Suppressor macrophage (primary cell): ENCODE measurements around the gene FAM228B.
"Not testable (repeated sequence)": the region's sequence is repeated elsewhere in the genome, so short reads cannot be mapped to it uniquely, and the experiment has no call there.

Source experiments
- DNase-seq, 4 experiments: peaks; one replicate each; pipeline ENCODE4 v3.0.0-alpha.2; 2020 to 2022

The FAM228B gene

DNA sequence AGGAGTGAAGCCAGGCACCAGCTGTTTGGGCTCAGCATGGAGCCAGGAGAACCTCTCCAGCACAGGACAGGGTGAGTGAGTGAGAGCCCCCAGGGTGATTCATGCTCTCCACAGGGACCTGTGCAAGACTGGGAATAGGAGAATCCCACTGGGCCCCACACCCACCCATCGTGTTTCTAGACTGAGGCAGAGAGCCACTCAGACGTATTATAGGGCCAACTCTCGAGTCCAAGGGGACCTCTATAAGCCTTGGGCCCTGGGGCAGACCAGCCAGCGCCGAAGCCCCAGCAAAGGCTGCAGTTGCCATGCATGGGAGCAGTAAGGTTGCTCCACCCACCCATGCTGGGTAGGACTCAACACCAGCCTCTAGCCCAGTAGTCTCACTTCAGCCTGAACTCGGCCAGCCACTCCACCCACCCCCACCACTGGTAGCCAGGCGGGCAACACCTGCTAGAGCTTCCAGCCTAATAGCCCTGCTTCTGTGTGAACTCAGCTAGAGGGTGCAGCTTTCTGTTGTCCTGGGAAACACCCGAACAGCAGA lies 19.1 kb upstream of the FAM228B start:
- DNase-seq = no peak

DNA sequence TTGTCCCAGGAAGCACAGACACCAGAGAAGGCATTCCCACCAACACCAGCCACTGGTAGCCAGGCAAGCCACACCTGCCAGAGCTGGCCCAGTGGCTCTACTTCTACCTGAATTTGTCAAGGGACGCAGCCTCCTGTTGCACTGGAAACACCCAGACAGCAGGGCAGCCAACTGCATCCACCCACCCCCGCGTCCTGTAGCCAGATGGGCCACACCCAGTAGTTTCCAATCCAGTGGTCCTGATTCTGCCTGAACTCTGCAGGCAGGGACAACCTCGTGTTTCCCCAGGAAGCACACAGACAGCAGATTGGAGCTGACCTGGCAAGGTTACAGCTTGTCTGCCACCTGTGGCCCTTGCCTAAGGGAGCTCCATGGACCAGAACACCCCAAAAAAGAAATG lies 18.4 kb upstream of the FAM228B start:
- no peak for DNase-seq

DNA sequence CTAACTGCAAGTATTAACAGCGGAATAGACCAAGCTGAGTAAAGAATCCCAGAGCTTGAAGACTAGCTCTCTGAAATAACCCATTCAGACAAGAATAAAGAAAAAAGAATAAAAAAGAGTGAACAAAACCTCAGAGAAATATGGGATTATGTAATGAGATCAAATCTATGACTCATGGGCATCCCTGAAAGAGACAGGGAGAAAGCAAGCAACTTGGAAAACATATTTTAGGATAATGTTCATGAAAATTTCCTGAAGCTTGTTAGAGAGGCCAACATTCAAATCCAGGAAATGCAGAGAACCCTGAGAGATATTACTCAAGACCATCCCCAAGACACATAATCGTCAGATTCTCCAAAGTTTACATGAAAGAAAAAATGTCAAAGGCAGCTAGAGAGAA lies 17.5 kb upstream of the FAM228B start:
- DNase-seq = no peak

DNA sequence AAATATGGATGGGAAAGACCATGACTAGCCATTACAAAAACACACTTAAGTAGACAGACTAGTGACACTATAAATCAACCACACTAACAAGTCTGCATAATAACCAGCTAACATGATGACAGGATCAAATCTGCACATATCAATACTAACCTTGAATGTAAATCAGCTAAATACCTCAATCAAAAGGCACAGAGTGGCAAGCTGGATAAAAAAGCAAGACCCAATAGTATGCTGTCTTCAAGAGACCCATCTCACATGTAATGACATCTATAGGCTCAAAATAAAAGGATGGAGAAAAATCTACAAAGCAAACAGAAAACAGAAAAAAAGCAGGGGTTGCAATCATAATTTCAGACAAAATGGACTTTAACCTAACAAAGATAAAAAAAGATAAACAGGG lies 16.5 kb upstream of the FAM228B start:
- DNase-seq = no peak

DNA sequence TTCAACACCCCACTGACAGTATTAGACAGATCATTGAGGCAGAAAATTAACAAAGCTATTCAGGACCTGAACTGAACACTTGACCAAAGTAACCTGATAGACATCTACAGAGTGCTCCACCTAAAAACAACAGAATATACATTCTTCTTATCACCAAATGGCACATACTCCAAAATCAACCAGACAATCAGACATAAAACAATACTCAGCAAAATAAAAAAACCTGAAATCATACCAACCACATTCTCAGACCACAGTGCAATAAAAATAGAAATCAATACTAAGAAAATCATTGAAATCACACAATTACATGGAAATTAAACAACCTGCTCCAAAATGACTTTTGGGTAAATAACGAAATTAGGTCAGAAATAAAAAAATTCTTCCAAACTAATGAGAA lies 15.9 kb upstream of the FAM228B start:
- no peak for DNase-seq

DNA sequence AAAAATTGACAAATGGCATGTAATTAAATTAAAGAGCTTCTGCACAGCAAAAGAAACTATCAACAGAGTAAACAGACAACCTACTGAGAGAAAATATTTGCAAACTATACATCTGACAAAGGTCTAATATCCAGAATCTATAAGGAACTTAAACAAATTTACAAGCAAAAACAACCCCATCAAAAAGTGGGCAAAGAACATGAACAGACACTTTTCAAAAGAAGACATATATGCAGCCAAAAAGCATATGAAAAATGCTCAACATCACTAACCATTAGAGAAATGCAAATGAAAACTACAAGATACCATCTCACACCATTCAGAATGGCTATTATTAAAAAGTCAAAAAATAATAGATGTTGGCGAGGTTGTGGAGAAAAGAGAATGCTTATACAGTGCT lies 13.8 kb upstream of the FAM228B start:
- not testable (repeated sequence) for DNase-seq

DNA sequence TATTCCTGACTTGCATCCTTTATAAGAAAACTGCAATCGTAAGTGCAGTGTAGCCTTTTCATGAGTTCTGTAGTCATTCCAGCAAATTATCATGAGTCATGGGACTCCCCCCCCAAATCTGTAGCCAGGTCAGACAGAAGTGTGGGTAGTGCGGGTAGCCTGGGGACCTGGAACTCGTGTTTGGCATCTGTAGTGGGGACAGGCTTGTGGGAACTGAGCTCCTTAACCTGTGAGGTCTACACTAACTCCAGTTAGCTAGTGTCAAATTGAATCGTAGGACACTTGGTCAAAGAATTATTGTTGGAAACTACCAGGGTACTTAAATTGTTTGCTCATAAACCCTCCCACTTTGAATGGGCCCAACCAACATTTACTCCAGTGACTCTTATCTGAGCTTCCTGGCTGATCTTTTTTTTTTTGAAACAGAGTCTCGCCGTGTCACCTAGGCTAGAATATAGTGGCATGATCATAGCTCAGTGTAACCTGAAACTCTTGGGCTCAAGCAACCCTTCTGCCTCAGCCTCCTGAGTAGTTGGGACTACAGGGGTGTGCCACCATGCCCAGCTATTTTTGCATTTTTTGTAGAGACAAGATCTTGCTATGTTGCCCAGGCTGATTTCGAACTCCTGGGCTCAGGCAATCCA lies 12.5 kb upstream of the FAM228B start:
- no peak for DNase-seq

DNA sequence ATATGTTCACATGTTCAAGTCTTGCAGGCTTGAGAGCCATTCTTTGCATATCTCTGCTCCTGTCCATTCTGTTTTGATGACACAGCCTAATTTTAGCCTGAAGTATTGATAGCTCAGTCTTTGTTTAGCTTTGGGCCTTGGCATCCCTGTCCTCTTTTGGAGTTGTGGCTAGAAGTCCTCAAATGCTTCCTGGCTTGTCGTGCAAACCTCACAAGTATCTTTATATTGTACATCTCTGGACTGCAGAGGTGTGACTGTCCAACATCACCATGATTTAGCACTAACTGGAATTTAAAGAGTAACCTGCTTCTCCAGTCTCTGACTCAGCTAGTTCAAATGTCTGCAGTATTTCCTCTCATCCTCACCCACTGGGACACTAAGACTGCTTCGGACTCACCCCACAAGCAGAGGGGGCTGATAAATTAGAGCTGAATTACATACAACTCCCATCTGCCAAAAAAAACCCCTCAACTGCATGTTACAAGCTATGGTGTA lies 11.8 kb upstream of the FAM228B start:
- DNase-seq = no peak

DNA sequence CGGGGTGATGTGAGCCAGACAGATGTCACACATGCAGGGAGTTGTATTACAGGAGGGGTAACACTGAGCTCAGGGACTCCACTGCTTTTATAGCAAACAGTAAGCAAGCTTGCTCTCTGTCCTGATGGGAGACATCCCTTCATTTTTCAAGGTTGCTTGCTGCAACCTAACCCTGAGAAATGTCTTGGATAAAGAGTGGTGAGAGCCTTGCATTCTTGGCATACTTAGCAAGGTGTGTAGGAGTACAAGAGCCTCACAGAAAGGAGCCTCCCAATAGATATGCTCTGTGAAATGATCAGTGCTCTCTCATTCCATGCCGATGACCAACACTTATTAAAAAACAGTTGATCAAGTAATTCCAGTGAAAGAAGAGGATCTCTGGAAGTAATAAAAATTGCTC lies 8.2 kb upstream of the FAM228B start:
- DNase-seq = no peak

DNA sequence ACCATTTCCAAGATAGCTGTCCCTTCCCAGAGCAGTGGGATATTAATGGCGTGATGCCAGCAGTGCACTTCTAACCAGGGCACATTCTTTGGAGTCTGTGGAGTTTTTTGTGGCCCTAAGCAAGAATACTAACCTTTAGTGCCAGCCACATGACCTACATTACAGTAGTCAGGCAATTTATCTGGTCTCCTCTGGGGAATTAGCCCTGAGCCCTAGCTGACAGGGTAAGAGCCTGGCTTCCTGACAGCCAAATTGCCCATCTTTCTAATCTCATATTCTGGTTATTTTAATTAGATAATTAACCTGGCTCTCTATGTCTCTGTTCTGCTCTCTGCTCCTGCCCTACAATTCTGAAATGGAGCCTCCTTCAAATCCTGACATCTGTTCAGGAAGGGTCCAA lies 5.4 kb upstream of the FAM228B start:
- DNase-seq = no peak

DNA sequence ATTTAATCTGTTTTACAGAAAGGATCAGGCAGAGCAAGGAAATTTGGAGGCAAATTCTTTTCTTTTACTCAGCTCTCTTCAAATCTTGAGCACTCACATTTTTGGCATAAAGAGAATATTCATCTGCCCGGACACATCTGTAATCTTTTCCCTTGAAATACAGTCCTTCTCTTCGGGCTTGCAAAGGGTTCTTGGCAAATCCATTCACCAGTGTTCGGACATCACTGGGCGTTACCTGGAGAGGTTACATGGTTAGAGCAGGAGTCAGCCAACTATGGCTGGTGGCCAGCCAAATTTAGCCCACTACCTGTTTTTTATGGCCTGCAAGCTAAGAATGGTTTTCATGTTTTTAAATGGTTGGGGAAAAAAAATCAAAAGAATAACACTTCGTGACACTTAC lies 2.2 kb upstream of the FAM228B start:
- no peak for DNase-seq

DNA sequence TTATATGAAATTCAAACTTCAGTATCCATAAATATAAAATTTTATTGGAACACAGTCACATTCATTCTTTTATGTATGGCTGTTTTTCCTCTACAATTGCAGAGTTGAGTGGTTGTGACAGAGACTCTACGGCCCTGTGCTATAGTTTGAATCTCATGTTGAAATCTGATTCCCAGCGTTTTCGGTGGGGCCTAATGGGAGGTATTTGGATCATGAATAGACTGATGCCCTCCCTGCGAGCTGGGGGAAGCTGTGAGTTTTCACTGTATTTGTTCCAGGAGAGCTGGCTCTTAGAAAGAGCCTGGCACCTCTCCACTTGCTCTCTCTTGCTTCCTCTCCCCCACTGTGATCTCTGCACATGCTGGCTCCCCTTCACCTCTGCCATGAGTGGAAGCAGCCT lies 1.8 kb upstream of the FAM228B start:
- no peak for DNase-seq

DNA sequence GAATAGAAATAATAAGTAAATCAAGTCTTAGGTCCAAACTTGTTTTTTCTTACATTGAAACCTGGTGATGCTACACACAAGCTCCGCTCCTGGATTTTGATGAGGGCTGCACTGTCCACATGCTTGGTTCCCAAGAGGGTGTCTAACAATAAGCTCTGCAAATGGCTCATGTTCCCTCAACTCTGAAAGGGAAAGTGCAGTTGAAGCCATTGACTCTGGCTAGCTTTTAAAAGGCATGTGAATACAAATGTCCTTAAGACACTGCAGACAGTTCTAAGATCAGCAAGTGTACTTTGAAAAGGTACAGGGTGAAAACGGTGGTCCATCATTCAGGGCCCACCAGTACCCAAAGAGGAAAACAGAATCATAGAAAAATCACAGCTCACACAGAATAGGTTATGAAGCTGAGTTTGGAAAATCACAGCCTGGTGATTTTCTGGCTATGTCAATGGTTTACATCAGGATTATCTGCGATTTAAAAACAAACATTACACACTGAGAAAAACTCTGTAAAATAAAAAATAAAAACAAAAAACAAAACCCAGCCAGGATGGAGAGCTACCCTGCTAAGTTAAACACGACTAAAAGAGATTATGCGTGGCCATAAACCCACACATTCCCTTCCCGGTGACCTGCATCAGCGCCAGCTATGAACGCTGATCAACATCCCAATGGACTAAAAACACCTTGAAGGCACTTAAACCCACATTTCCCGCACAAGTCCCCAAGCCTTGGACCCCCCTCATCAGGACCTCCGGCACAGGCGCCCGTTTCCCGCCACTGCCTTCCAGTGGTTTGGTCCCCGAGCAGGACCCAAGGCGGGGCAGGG lies 689 bp upstream of the FAM228B start:
- DNase-seq = peak in 2 of 4 experiments; percentile 2 to 8

DNA sequence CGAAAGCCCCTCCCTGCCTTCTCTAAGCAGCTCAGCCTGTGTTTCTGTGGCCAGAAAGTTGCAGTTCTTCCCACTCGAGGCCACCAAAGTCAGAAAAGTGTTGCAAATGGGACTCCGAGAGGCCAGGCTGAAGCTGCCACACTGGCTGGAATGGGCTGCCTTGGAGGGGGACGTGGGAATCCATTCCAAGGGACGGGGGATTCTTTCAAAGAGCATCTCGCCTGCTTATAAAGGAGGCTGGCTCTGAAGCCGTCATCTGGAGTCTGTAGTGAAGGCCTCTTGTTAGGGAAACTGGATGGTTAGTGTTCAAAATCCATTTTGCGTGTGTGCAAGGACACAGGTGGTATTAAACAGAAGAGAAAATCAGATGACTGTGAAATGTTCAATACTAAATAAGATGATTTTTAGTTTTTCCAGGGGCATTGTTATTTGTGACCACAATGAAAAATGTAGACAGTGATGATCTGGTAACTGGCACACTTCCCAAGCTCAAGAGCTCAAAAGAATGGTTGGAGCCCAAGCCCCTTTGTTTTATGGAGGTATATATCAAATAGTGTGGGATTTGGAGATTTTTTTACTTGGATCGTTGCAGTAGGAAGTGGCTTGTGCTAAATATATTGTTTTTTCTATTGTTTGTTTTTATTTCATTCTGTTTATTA lies 782 bp downstream of the FAM228B start:
- DNase-seq = no peak

DNA sequence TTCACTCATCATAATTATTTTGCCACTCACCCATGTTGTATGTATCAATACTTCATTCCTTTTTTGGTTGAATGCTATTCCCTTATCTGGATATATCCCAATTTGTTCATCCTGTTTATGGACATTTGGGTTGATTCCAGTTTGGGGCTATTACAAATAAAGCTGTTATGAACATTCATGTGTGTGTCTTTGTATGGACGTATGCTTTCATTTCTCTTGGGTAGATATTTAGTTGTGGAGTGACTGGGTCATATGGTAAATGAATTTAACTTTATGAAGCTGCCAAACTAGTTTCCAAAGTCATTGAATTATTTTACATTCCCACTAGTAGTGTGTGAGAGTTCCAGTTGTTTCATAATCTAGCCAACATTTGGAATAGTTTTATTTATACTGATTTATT lies 2.7 kb downstream of the FAM228B start:
- DNase-seq = no peak

DNA sequence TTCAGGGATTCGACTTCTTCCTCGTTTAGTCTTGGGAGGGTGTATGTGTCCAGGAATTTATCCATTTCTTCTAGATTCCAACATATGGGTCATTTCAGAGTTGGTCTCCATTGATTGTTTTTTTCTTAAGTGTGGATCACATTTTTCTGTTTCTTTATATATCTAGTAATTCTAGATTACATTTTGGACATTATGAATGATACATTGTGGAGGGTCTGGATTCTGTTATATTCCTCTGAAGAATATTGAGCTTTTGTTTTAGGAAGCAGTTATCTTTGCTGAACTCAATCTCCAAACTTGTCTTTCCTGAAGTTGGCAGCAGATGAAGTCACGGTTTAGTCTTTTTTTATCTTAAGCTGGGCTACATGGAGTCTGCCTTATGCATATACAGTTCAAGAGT lies 9.3 kb downstream of the FAM228B start:
- no peak for DNase-seq

DNA sequence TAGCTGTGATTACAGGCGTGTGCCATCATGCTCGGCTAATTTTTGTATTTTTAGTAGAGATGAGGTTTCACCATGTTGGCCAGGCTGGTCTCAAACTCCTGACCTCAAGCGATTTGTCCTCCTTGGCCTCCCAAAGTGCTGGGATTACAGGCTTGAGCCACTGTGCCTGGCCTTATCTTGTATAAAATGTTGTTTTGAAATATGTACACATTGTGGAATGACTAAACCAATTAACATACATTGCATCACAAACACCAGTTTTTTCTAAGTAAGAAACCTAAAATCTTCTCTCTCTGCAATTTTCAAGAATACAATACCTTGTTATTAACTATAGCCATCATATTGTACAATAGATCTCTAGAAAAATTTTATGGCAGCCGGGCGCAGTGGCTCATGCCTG lies 17.0 kb downstream of the FAM228B start:
- DNase-seq = not testable (repeated sequence)

DNA sequence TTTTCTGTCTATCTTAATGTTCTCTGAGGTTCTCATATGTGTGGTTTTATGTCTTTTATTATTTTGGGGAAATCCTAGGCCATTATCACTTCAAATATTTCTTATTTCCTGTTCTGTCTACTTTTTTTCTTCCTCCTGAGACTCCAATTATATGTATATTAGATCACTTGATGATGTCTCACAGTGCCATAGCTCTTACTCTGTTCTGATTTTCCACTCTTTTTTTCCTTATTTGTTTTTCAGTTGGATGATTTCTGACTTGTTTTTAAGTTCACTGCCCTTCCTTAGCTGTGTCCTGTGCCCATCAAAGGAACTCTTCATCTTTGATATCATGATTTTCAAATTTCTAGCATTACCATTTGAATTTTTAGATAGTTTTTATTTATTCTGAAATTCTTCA lies 24.1 kb downstream of the FAM228B start:
- no peak for DNase-seq

DNA sequence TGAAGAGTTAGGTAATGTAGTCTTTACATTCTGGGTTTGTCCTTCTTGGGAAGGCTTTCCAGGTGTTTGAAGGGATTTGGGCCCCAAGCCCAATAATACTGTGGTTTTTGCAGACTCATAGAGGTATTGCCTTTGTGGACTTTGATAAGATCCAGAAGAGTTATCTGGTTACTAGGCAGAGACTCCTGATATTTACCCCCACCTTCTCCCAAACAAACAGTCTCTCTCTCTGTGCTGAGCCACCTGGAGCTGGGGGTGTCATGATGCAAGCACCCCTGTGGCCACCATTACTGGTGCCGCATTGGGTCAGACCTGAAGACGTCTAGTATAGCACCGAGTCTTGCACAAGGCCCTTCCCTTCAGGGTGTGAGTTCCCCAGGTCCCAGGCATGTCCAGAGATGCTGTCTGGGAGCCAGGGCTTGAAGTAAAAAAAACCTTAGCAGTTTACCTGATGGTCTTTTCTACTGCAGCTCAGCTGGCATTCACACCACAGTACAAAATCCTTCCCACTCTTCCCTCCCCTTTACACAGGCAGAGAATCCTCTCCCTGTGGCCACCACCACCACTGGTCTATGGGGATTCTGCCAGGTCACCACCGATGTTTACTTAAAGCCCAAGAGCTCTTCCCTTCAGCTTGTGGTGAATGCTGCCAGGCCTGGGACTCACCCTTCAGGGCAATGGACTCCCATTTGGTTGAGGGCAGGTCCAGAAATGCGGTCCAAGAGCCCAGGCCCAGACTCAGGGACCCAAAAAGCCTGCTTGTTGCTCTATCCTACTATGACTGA lies 29.3 kb downstream of the FAM228B start:
- no peak for DNase-seq

DNA sequence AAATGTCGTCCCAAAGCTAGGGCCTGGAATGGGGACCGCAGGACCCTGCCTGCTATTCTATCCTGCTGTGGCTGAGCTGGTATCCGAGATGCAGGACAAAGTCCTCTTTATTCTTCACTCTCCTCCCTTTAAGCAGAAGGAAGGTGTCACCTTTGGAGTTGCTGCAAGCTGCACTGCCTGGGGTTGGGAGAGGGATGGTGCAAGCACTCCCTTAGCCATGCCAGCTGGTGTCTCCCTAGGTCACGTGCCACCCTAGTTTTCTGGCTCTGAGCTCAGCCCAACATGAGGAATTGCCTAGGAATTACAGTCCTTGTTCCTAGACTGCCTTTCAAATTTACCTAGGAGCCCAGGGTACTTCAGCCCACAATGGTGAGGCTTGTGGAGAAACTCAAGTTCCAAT lies 30.2 kb downstream of the FAM228B start:
- no peak for DNase-seq

DNA sequence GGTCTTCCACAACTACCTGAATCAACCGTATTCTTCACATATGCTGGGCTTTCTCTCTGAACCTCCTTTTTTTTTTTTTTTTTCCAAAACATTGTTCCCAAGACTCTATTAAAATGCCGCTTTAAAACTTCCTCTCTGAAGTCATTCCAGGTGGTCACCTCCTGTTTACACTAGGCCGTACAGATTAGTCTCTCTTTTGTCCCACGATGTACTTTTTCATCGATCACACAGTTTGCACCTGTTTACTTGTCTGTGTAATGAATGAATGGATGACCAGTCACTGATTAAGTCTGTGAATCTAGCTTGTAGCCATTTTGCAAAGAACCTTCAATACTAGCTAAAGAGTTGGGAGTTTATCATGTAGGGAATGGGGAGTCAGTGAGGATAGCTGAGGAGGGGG lies 34.9 kb downstream of the FAM228B start:
- DNase-seq = no peak

DNA sequence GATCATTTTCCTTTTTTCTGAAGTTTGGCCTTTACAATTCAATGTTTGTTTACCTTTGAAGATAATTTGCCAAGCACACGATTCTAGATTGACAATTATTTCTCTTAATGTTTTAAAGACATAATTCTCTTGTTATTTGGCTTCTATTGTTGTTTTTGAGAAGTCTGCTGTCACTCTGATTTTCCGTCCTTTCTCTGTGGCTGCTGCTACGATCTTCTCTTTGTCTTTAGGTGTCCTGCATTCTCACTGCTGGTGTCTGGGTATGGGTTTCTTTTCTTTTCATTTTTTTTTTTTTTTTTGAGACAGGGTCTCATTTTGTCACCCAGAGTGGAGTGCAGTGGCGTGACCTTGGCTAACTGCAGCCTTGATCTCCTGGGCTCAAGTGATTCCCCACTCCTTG lies 36.4 kb downstream of the FAM228B start:
- no peak for DNase-seq

DNA sequence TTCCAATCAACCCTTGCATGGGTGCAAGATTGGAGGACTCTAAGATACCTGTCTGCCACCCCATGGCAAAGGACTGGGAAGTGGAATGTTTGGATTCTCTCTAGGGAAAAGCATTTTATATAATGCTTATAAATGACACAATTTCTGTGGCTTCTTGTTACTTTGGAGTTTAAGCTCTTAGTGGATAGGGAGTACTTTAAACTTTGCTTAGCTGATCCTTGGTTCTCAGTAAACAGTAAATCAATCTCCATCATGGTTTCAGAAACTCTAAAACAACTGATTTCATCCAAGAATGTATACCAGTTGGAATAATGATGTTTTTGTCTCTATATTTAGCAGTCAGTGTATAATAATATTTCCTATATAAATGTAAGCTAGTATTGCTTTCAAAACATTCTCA lies 37.5 kb downstream of the FAM228B start:
- no peak for DNase-seq
